ENCODE results near the gene SERPINA3.

DNA sequence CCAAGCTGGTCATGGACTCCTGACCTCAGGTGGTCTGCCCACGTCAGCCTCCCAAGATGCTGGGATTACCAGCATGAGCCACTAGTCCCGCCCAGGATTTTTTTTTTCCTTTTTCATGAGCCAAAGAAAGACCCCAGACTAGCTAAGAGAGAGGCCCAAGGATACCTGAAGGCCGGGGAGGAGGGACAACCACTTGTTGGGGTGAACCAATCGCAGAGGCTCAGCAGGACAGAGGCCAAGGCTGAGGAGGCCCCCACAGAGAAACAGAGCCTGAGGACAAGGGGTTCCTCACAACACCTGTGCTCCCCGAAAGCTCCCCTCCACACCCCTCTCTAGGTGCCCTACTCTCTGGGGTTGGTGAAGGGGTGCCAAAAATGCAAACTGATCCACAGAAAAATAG is 1.0 kb upstream of the SERPINA3 start:
- TF ChIP-seq POLR2A (IDR thresholded peaks at IDR 0.05): no peak
- TF ChIP-seq, protein P1, sequence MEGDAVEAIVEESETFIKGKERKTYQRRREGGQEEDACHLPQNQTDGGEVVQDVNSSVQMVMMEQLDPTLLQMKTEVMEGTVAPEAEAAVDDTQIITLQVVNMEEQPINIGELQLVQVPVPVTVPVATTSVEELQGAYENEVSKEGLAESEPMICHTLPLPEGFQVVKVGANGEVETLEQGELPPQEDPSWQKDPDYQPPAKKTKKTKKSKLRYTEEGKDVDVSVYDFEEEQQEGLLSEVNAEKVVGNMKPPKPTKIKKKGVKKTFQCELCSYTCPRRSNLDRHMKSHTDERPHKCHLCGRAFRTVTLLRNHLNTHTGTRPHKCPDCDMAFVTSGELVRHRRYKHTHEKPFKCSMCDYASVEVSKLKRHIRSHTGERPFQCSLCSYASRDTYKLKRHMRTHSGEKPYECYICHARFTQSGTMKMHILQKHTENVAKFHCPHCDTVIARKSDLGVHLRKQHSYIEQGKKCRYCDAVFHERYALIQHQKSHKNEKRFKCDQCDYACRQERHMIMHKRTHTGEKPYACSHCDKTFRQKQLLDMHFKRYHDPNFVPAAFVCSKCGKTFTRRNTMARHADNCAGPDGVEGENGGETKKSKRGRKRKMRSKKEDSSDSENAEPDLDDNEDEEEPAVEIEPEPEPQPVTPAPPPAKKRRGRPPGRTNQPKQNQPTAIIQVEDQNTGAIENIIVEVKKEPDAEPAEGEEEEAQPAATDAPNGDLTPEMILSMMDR (IDR thresholded peaks at IDR 0.05): no peak
